Central memory CD8-positive, alpha-beta T cell (primary cell): ENCODE results near the gene DDR2.

ENCODE experiments used
- ATAC-seq: fragments of 150-1000 bp; cut with Tn5 transposase; replicated peaks from 2 replicates; pipeline ENCODE4 v1.10.0; 2022; ENCODE audit warnings: mild to moderate bottlenecking, moderate FRiP score, moderate number of reproducible peaks; ENCODE audit not compliant: poor library complexity, severe bottlenecking; ENCODE audit errors: extremely low read depth
- DNase-seq, 2 donors: peaks; one replicate each; pipeline ENCODE4 v3.0.0; 2021; ENCODE audit warnings: low spot score in 2 of 2
- H3K27ac Mint-ChIP-seq: one replicate; pipeline ENCODE4 v1.8.0; 2022; ENCODE audit warnings: low read depth, mild to moderate bottlenecking, moderate library complexity, mixed read lengths
- H3K27me3 Mint-ChIP-seq: one replicate; pipeline ENCODE4 v1.8.0; 2022; ENCODE audit warnings: mixed read lengths
- H3K36me3 Mint-ChIP-seq: one replicate; pipeline ENCODE4 v1.8.0; 2022; ENCODE audit warnings: mild to moderate bottlenecking, moderate library complexity, mixed read lengths; ENCODE audit not compliant: insufficient read depth
- H3K4me1 Mint-ChIP-seq: one replicate; pipeline ENCODE4 v1.8.0; 2022; ENCODE audit warnings: mixed read lengths
- H3K4me3 Mint-ChIP-seq: one replicate; pipeline ENCODE4 v1.8.0; 2022; ENCODE audit warnings: mild to moderate bottlenecking, moderate library complexity, mixed read lengths
- H3K9me3 Mint-ChIP-seq: one replicate; pipeline ENCODE4 v1.8.0; 2022; ENCODE audit warnings: mixed read lengths

Gene DDR2

GRCh38 chr1:162612606-162613400 is 19.5 kb upstream of the DDR2 start:
- no peaks in the 10 kb centered on the region for H3K27me3 Mint-ChIP-seq
- no peak overlapping the region for H3K4me3 Mint-ChIP-seq
- peaks cover 5% of the 10 kb centered on the region for H3K36me3 Mint-ChIP-seq
- no peak overlapping the region for H3K27ac Mint-ChIP-seq
- H3K9me3 Mint-ChIP-seq, result no peaks in the 10 kb centered on the region
- no peaks in the 10 kb centered on the region for H3K4me1 Mint-ChIP-seq
- DNase-seq (no peak), ATAC-seq (no peak)

- H3K4me3 Mint-ChIP-seq, result no peak overlapping the region
- no peaks in the 10 kb centered on the region for H3K4me1 Mint-ChIP-seq
- no peaks in the 10 kb centered on the region for H3K27me3 Mint-ChIP-seq
- DNase-seq, result no peak
- no peak for ATAC-seq
- no peaks in the 10 kb centered on the region for H3K36me3 Mint-ChIP-seq
- H3K27ac Mint-ChIP-seq, result no peak overlapping the region
- H3K9me3 Mint-ChIP-seq, result no peaks in the 10 kb centered on the region
These were observed 15.4 kb upstream of the DDR2 start for GRCh38 chr1:162616848-162617247.

- ATAC-seq (no peak), DNase-seq (no peak)
- H3K27me3 Mint-ChIP-seq, result no peaks in the 10 kb centered on the region
- H3K27ac Mint-ChIP-seq, result no peak overlapping the region
- H3K9me3 Mint-ChIP-seq, result no peaks in the 10 kb centered on the region
- no peaks in the 10 kb centered on the region for H3K4me1 Mint-ChIP-seq
- no peaks in the 10 kb centered on the region for H3K36me3 Mint-ChIP-seq
- H3K4me3 Mint-ChIP-seq, result no peak overlapping the region
These were observed 14.8 kb upstream of the DDR2 start for GRCh38 chr1:162617513-162617912.

- H3K4me3 Mint-ChIP-seq, result no peak overlapping the region
- DNase-seq (no peak), ATAC-seq (no peak)
- no peaks in the 10 kb centered on the region for H3K27me3 Mint-ChIP-seq
- peaks cover 2% of the 10 kb centered on the region for H3K36me3 Mint-ChIP-seq
- no peaks in the 10 kb centered on the region for H3K4me1 Mint-ChIP-seq
- no peaks in the 10 kb centered on the region for H3K9me3 Mint-ChIP-seq
- no peak overlapping the region for H3K27ac Mint-ChIP-seq
These were observed 13.2 kb upstream of the DDR2 start for GRCh38 chr1:162619076-162619475.

- DNase-seq, result no peak
- H3K36me3 Mint-ChIP-seq, result peaks cover 2% of the 10 kb centered on the region
- no peaks in the 10 kb centered on the region for H3K9me3 Mint-ChIP-seq
- no peaks in the 10 kb centered on the region for H3K27me3 Mint-ChIP-seq
- no peak overlapping the region for H3K4me3 Mint-ChIP-seq
- ATAC-seq, result no peak
- H3K4me1 Mint-ChIP-seq, result no peaks in the 10 kb centered on the region
- H3K27ac Mint-ChIP-seq, result no peak overlapping the region
These were observed 11.0 kb upstream of the DDR2 start for GRCh38 chr1:162621256-162621655.

GRCh38 chr1:162625679-162626078 is 6.6 kb upstream of the DDR2 start:
- Mint-ChIP-seq H3K4me3 (no peak overlapping the region), H3K27me3 (peaks cover 18% of the 10 kb centered on the region), H3K36me3 (peaks cover 2% of the 10 kb centered on the region), H3K9me3 (no peaks in the 10 kb centered on the region), H3K27ac (no peak overlapping the region), H3K4me1 (no peaks in the 10 kb centered on the region)
- ATAC-seq (no peak), DNase-seq (no peak)

GRCh38 chr1:162626094-162626493 is 6.2 kb upstream of the DDR2 start:
- ATAC-seq, result no peak
- Mint-ChIP-seq H3K36me3 (peaks cover 2% of the 10 kb centered on the region), H3K4me1 (no peaks in the 10 kb centered on the region), H3K4me3 (no peak overlapping the region), H3K27ac (no peak overlapping the region), H3K27me3 (peaks cover 18% of the 10 kb centered on the region), H3K9me3 (no peaks in the 10 kb centered on the region)
- DNase-seq, result no peak

- peaks cover 25% of the 10 kb centered on the region for H3K27me3 Mint-ChIP-seq
- DNase-seq (no peak), ATAC-seq (no peak)
- no peaks in the 10 kb centered on the region for H3K4me1 Mint-ChIP-seq
- H3K36me3 Mint-ChIP-seq, result peaks cover 3% of the 10 kb centered on the region
- no peaks in the 10 kb centered on the region for H3K9me3 Mint-ChIP-seq
- no peak overlapping the region for H3K27ac Mint-ChIP-seq
- H3K4me3 Mint-ChIP-seq, result no peak overlapping the region
These were observed 5.5 kb upstream of the DDR2 start for GRCh38 chr1:162626761-162627160.

GRCh38 chr1:162627662-162628296 is 4.5 kb upstream of the DDR2 start:
- peaks cover 25% of the 10 kb centered on the region for H3K27me3 Mint-ChIP-seq
- DNase-seq, result no peak

GRCh38 chr1:162629077-162629627 is 3.1 kb upstream of the DDR2 start:
- ATAC-seq (no peak), DNase-seq (no peak)
- Mint-ChIP-seq H3K27ac (no peak overlapping the region), H3K4me3 (no peak overlapping the region), H3K9me3 (no peaks in the 10 kb centered on the region), H3K36me3 (peaks cover 1% of the 10 kb centered on the region), H3K27me3 (peaks cover 25% of the 10 kb centered on the region), H3K4me1 (no peaks in the 10 kb centered on the region)

More at GRCh38 chr1:162627662-162628296, 4.5 kb upstream of the DDR2 start:
- Mint-ChIP-seq H3K36me3 (peaks cover 3% of the 10 kb centered on the region), H3K27ac (no peak overlapping the region), H3K4me3 (no peak overlapping the region), H3K9me3 (no peaks in the 10 kb centered on the region), H3K4me1 (no peaks in the 10 kb centered on the region)
- no peak for ATAC-seq

GRCh38 chr1:162629651-162630050 is 2.6 kb upstream of the DDR2 start:
- no peak overlapping the region for H3K27ac Mint-ChIP-seq
- DNase-seq (no peak), ATAC-seq (no peak)
- peaks cover 1% of the 10 kb centered on the region for H3K36me3 Mint-ChIP-seq
- H3K27me3 Mint-ChIP-seq, result peaks cover 25% of the 10 kb centered on the region
- H3K4me1 Mint-ChIP-seq, result no peaks in the 10 kb centered on the region
- no peaks in the 10 kb centered on the region for H3K9me3 Mint-ChIP-seq
- H3K4me3 Mint-ChIP-seq, result no peak overlapping the region

GRCh38 chr1:162631546-162632191 is 595 bp upstream of the DDR2 start:
- no peak for DNase-seq

More at GRCh38 chr1:162631546-162632191, 595 bp upstream of the DDR2 start:
- peaks cover 1% of the 10 kb centered on the region for H3K36me3 Mint-ChIP-seq
- no peak overlapping the region for H3K27ac Mint-ChIP-seq
- no peaks in the 10 kb centered on the region for H3K4me1 Mint-ChIP-seq
- no peaks in the 10 kb centered on the region for H3K9me3 Mint-ChIP-seq
- no peak for ATAC-seq
- H3K27me3 Mint-ChIP-seq, result peaks cover 25% of the 10 kb centered on the region
- no peak overlapping the region for H3K4me3 Mint-ChIP-seq
